Hematopoietic multipotent progenitor cell treated with erythropoietin and hydrocortisone succinate and interleukin-3 and kit ligand, for 17 days (in vitro differentiated cells): Measurements from ENCODE around the gene RFC4.
A peak's percentile ranks its signal among the peaks of the same experiment; 100 is the strongest.

Experiments
- DNase-seq: peaks from one replicate; pipeline ENCODE4 v3.0.0-alpha.2; 2015; ENCODE audit warnings: low spot score

RFC4 gene

DNA sequence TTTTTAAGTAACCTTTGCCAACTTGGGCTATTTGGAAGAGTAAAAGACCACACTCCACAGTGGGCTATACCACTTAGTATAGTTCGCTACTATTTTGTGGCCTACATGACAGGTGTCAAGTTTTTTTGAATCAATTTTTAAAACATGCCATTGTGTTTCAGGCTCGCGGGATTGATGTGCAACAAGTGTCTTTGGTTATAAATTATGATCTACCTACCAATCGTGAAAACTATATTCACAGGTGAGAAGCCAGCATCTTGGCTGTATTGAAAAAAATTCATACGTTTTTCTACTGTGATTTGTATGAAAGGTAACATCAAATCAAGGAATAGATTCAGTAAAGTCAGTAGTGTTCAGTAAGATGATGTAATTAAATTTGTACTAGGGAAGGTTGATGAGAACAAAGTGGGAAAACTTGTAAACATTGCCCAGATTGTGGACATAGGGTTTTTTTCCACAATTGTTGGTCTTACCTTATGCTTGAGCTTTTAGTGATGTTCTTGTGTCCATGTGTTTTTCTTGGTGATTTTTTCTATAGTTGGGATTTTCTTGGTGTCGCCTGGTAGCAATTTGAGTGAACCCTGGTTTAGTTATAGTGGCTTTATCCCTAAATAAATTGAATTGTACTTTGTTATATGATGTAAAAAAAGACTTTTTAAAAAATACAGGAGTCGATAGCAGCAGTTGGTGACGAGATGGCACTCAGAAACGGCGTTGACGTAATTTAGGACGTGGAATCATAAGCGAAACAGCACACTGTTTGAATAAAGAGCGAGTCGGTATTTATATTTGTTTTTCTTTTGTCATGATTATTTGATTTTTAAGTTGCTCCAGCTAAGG, 18.4 kb downstream of the RFC4 start:
- DNase-seq = no peak

GRCh38 chr3:186786922-186787321, 19.4 kb downstream of the RFC4 start:
- no peak for DNase-seq

GRCh38 chr3:186785495-186786018, 20.7 kb downstream of the RFC4 start:
- no peak for DNase-seq

DNA sequence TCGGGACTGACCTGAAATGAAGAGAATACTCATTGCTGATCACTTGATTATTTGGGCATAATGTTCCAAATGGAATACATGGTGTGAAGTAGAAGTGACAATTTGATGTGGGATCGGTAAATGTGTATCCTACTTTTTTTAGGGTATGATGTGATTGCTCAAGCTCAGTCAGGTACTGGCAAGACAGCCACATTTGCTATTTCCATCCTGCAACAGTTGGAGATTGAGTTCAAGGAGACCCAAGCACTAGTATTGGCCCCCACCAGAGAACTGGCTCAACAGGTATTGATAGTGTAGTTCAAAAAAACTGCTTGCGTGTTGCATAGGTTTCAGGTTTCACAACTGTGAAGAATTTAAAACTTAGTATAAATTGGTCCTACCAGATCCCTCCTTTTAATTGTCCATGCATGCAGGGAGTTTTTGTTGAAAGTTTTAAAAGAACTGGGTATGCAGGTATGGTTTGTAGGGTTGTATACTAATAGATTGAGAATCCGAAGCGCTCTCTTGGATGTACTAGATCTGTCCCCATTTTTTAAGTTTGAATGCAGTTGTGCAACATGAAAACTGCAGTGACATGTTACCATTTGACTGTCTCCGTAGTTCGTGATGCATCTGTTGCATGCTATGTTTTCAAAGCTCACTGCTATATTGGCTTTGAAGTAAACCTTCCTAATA, 21.3 kb downstream of the RFC4 start:
- DNase-seq = no peak

DNA sequence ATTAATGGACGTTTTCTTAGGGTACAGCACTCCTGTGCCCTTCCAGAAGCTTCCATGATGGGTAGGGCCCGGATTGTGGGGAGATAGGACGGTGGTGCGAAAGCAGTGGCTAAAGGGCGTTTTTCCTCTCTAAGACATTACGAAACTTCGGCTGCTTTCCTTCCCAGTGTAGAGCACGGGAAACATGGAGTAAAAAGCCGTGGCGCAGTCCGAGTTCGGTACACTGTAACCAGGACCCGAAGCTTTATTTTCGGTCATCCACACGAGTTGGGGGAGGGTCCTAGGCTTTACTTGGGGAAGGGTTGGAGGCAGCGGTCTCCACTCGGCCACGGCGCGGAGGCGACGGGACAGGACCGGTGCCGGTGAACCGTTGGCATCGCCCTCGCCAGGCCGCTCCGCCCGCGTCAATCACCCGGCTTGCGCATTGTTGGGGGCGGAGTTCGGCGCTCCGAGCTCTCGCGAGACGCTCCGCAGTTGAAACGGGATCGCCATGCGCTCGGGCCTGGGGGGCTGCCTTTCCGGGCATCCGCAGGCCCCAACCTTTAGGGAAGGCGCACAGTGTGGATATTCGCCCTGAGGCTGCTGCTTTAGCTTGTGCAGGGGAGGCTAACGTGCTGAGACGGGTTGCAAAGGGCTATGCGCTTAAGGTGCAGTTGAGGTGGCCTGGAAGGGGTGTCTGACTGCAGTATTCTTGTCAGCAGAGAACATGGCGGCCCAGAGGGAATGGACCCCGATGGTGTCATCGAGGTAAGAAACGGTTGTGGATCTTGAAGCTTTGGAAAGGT, 22.4 kb downstream of the RFC4 start:
- DNase-seq = peak; percentile 89

- DNase-seq = peak; percentile 93
Measured at GRCh38 chr3:186783058-186783730, 23.1 kb downstream of the RFC4 start, which contains the start of gene EIF4A2. TSS of gene EIF4A2 (plus strand) at chr3:186783577. CDS start at chr3:186783611, 34 bp downstream.

DNA sequence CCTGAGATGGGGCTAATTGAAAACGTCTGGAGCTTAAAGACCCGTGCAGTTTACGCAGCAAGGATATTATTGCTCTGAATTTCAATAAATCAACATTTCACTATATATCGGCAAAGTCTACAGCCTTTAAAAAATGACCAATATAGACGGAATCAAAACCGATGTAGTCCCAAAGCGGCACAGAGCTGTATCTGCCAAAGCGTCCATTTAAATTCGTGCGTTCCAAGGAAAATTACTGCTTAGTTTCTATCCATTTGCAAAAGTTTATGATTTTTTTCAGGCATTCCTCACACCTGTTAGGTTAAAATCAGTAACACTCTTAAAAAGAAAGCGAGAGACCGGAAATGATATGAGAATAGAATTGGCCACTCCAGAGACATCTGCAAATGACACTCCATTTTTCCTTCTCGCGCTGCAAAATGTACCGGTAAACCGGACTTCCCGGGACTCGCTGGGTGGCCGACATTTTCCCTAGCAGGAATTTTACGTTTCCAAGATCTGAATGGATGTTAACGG, 23.7 kb downstream of the RFC4 start:
- no peak for DNase-seq

- DNase-seq = no peak
Measured at GRCh38 chr3:186779204-186779603, 27.1 kb downstream of the RFC4 start.

DNA sequence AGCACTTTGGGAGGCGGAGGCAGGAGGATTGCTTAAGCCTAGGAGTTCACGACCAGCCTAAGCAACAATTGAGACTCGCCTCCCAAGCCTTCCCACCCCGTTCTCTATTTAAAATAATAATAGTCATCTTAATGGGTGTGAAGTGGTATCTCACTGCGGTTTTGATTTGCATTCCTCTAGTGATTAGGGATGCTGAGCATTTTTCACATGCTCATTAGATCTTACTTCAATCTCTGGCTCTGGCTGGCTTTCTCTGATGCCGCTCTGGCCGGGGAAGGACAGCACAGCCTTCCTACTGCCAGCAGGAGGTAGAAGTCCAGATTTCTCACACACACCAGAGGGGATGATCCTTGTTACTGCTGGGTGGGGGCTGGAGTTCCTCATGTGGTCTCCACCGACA, 30.3 kb downstream of the RFC4 start:
- DNase-seq = no peak

DNA sequence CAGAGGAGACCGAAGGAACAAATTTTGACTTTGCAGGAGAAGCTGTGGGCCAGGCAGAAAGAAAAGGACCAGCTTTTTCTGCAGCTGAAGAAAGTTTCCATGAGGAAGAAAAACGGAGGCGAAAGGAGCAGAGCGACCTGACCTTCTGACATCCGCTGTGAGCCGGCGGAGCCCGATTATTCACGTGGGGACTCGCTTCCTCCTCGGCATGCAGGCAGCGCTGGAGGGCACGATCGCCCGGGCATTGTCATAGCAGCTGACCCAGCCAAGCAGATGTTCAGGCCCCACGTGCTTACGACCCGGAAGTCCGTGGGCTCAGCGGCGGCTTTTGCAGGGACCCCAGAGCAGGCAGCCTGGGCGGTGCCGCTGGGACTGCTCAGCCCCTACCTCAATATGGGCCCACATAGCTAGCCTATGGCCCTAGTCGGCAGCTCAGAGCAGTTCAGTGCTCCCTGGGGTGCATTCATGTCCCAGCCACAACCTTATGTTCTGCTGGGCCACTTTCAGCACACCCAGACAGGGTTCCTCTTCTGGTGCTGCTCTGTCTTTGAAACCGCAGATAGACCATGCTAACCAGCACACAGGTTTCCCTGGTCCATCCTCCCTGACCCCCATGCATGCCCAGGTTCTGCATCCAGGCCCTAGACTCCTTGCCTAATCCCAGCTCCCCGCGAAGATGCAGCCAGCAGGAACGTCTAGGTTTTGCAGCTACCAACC, 33.4 kb downstream of the RFC4 start:
- DNase-seq = no peak

- no peak for DNase-seq
Measured at GRCh38 chr3:186772281-186772694, 34.0 kb downstream of the RFC4 start.

- no peak for DNase-seq
Measured at GRCh38 chr3:186760897-186761447, 45.3 kb downstream of the RFC4 start.

GRCh38 chr3:186760141-186760833, 46.0 kb downstream of the RFC4 start:
- DNase-seq = no peak

- DNase-seq = no peak
Measured at GRCh38 chr3:186759231-186759930, 46.9 kb downstream of the RFC4 start.

DNA sequence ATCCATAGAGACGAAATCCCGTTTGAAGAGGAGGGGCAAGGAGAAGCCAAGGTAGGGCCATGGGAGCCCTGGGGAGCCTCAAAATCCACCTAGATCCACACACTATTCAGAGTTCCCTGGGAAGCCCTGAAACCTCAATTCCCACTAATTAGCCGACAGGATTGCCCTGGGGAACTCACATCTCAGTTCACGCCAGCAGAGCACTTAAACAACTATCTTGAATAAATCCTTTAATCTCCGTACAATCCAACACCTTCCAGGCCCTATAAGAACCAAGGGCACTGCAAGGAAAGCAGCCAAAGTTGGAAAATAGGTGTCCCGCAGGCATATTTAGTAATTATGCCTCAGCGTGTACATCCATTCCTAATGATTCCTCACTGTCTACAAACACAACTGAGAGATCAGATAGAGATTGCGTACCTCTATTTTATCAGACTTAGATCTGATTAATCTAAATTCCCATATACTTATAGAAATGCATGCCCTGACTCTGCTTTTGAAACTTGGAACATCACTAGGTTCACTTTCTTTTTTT, 48.5 kb downstream of the RFC4 start:
- DNase-seq = no peak

- DNase-seq = no peak
Measured at GRCh38 chr3:186757214-186757613, 49.1 kb downstream of the RFC4 start.

GRCh38 chr3:186754871-186755270, 51.4 kb downstream of the RFC4 start:
- no peak for DNase-seq

DNA sequence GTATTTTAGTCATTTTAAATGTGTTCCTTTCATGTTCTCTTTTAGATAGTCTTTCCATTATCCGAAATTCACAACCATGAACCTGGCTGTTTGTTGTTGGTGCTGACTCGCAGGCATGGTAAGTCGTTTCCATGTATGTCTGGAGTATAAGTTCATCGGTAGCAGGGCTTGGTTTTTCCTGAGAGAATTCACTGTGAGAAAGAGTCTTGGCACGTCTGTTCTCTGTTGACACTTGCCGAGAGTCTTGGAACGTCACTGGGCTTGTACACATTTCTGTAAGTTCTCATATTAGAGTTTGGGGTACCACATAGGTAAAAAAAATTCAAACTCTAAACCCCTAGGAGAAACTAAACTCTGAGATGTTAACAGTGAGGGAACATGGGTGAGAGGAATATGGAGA, 52.3 kb downstream of the RFC4 start:
- DNase-seq = no peak

DNA sequence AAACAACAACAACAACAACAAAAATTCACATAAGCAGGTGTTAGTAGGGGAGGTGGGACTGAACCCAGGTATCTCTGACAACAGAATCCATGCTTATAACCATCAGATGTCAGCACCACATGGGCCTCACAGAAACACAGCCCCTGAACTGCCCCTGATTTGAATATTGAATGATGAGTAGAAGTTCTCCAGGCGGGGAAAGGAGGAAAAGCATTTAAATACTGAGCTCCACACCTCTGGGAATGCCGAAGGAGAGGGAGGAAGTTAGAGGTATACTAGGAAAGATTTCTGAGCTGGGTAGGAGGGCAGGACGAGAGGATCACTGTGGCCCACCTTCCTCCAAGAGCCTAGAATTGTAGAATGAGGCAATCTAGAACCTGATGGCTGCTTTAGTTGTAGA, 54.8 kb downstream of the RFC4 start:
- no peak for DNase-seq
